ENCODE data around the gene NSMF. TPM values are rescaled to one million over a fixed set of nuclear protein-coding genes. Genes with fewer than 3 reads are reported as not detected.

Gene NSMF
- total RNA-seq, 1 donor from 2014 or later, result 57.6 TPM

DNA sequence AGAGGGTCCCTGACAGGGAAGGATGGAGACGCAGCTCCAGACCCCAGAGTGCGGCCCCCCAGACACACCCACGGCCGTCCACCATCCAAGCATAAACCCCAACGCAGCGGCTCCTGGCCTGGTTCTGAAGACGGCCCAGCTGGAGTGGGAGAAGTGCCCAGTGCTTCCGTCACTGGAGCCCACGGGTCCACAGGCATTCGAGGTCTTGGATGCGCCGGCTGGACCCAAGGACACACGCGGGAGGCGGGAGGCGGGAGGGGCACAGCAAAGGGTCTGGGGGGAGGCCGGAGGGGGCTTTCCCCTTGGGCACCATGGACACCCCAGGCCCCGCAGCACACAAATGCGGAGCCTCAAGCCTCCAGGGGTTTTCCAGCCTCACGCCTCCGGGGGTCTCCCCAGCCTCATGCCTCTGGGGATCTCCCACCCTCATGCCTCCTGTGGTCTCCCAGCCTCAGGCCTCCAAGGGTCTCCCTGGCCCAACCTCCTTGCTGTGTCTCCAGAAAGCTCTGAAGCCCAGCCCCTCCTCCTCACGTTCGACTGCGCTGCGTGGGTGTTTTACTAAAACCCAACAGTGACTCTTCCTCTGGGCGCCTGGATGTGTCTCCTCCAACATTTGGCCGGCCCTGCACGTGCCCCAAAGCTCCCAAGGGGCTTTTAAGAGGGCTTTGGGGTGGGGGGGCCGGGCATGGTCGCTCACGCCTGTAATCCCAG is 51.4 kb downstream of the NSMF start:
- intact Hi-C loops (cut with micrococcal nuclease), result loop anchor here (2.0 kb wide), 1 partner anchor 113 kb away; no protein-coding TSS in a partner anchor
- no peaks in the 10 kb centered on the region for H3K36me3 Mint-ChIP-seq (ENCODE audit: low read depth)

DNA sequence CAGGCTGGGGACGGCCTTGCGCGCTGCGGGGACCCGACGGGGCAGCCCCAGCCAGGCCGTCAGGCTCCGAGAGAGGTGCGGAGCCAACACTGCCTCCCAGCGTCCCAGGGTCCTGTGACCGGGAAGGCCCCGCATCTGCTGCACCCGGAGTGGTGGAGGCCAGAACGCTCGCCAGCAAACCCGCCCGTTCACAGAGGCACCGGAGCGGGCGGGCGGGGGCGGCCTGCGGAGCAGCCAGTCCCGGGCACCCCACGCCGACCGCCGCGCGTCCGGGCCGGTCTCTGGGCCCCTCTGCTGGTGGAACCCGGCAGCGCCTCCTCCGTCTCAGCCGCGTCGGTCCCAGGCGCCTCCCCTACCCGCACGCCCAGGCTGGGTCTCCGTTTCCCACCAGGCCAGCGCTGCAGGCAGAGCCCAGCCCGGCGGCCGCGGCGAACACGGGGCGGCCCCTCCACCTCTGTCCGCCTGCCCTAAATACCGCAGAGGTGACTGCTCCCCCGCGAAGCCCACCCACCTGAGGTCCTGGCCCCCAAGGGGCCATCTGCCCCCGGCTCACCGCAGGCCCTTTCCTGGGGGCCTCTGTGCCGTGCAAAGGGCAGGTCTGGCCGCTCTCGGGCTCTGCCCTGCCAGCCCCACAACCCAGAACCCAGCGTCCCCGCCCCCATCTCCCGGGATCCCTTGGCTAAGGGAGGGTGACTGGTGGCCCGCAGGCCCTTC is 52.1 kb downstream of the NSMF start:
- H3K27ac Mint-ChIP-seq, result no peak overlapping the region
- peaks cover 10% of the 10 kb centered on the region for H3K4me1 Mint-ChIP-seq (ENCODE audit: low read depth)
- peaks cover 2% of the 10 kb centered on the region for H3K27me3 Mint-ChIP-seq (ENCODE audit: low read depth)
- no peak overlapping the region for H3K4me3 Mint-ChIP-seq (ENCODE audit: low read depth)
- DNase-seq (ENCODE audit: low spot score), result peak; percentile 60
- H3K36me3 Mint-ChIP-seq (ENCODE audit: low read depth), result peaks cover 2% of the 10 kb centered on the region
- H3K9me3 Mint-ChIP-seq, result no peaks in the 10 kb centered on the region
- intact Hi-C loops (cut with micrococcal nuclease), result loop anchor here (2.0 kb wide), 1 partner anchor 112 kb away; no protein-coding TSS in a partner anchor

More for the DNA sequence above, 51.4 kb downstream of the NSMF start:
- peaks cover 2% of the 10 kb centered on the region for H3K27me3 Mint-ChIP-seq (ENCODE audit: low read depth)
- H3K4me3 Mint-ChIP-seq (ENCODE audit: low read depth), result no peak overlapping the region
- peaks cover 10% of the 10 kb centered on the region for H3K4me1 Mint-ChIP-seq (ENCODE audit: low read depth)
- DNase-seq (ENCODE audit: low spot score), result no peak
- H3K27ac Mint-ChIP-seq, result no peak overlapping the region
- no peaks in the 10 kb centered on the region for H3K9me3 Mint-ChIP-seq

DNA sequence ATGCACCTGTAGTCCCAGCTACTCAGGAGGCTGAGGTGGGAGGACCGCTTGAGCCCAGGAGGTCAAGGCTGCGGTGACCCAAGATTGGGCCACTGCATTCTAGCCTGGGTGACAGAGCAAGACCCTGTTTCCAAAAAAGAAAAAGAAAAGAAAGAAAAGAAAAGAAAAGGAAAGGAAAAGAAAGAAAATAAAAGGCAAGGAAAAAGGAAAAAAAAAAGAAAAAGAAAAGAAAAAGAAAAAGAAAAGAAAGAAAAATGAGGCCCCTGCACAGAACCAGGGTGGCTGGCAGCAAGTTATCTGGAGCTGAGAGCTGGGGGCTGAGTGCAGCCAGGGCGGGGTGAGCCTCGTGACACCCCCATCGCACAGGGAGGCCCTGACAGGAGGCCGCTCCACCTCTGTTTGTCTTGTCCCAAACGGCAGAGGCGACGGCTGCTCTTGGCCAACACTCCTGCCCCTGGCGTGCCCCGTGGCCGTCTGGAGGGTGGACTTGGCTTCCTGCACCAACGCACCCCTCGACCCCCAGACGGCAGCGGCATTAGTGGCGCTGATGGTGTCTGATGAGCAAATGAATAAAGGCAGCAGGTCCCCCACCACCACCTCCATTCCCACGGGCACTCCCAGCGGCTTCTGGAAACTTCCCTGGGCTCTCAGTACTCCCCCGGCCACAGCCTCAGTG is 52.9 kb downstream of the NSMF start:
- peak overlapping the region; percentile 8 for H3K4me3 Mint-ChIP-seq (ENCODE audit: low read depth)
- peaks cover 9% of the 10 kb centered on the region for H3K4me1 Mint-ChIP-seq (ENCODE audit: low read depth)

DNA sequence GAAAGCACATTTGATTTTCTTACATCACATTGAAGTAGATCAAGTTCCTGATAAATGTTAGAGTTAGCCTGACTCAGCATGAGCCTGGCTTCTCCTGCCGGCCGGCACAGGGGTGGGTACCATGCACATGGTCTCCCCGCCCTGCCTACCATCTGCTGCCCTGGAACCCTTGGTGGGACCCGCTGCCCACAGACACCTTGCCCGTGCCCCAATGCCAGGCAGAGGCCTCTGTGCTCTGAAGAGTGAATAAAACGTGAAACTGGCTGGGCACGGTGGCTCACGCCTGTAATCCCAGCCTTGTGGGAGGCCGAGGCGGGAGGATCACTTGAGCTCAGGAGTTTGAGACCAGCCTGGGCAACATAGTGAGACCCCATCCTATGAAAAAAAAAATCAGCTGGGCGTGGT is 53.5 kb downstream of the NSMF start:
- no peaks in the 10 kb centered on the region for H3K9me3 Mint-ChIP-seq
- H3K4me3 Mint-ChIP-seq (ENCODE audit: low read depth), result no peak overlapping the region
- no peak for DNase-seq (ENCODE audit: low spot score)
- no peak overlapping the region for H3K27ac Mint-ChIP-seq
- H3K36me3 Mint-ChIP-seq (ENCODE audit: low read depth), result peaks cover 2% of the 10 kb centered on the region
- peaks cover 2% of the 10 kb centered on the region for H3K27me3 Mint-ChIP-seq (ENCODE audit: low read depth)
- peaks cover 9% of the 10 kb centered on the region for H3K4me1 Mint-ChIP-seq (ENCODE audit: low read depth)
- intact Hi-C loops (cut with micrococcal nuclease), result loop anchor here (2.0 kb wide), 1 partner anchor 111 kb away; no protein-coding TSS in a partner anchor

More for the DNA sequence above, 52.9 kb downstream of the NSMF start:
- no peak for DNase-seq (ENCODE audit: low spot score)
- peaks cover 2% of the 10 kb centered on the region for H3K27me3 Mint-ChIP-seq (ENCODE audit: low read depth)
- peaks cover 2% of the 10 kb centered on the region for H3K36me3 Mint-ChIP-seq (ENCODE audit: low read depth)
- intact Hi-C loops (cut with micrococcal nuclease), result loop anchor here (2.0 kb wide), 1 partner anchor 111 kb away; no protein-coding TSS in a partner anchor
- H3K27ac Mint-ChIP-seq, result no peak overlapping the region
- H3K9me3 Mint-ChIP-seq, result no peaks in the 10 kb centered on the region

GRCh38 chr9:137404961-137405567 is 54.1 kb downstream of the NSMF start:
- H3K27ac Mint-ChIP-seq, result no peak overlapping the region
- H3K4me3 Mint-ChIP-seq (ENCODE audit: low read depth), result no peak overlapping the region
- intact Hi-C loops (cut with micrococcal nuclease), result no loop called here
- no peaks in the 10 kb centered on the region for H3K9me3 Mint-ChIP-seq
- peaks cover 7% of the 10 kb centered on the region for H3K4me1 Mint-ChIP-seq (ENCODE audit: low read depth)
- peaks cover 2% of the 10 kb centered on the region for H3K27me3 Mint-ChIP-seq (ENCODE audit: low read depth)
- no peak for DNase-seq (ENCODE audit: low spot score)
- H3K36me3 Mint-ChIP-seq (ENCODE audit: low read depth), result peaks cover 2% of the 10 kb centered on the region

- H3K36me3 Mint-ChIP-seq (ENCODE audit: low read depth), result peaks cover 2% of the 10 kb centered on the region
- H3K9me3 Mint-ChIP-seq, result no peaks in the 10 kb centered on the region
Measured at GRCh38 chr9:137403269-137403668, 55.9 kb downstream of the NSMF start.

GRCh38 chr9:137402746-137403145 is 56.4 kb downstream of the NSMF start:
- H3K9me3 Mint-ChIP-seq, result no peaks in the 10 kb centered on the region
- no peak overlapping the region for H3K27ac Mint-ChIP-seq
- H3K4me3 Mint-ChIP-seq (ENCODE audit: low read depth), result no peak overlapping the region
- intact Hi-C loops (cut with micrococcal nuclease), result no loop called here
- peaks cover 2% of the 10 kb centered on the region for H3K27me3 Mint-ChIP-seq (ENCODE audit: low read depth)
- H3K4me1 Mint-ChIP-seq (ENCODE audit: low read depth), result peaks cover 7% of the 10 kb centered on the region
- peaks cover 2% of the 10 kb centered on the region for H3K36me3 Mint-ChIP-seq (ENCODE audit: low read depth)
- no peak for DNase-seq (ENCODE audit: low spot score)

More at GRCh38 chr9:137403269-137403668, 55.9 kb downstream of the NSMF start:
- Mint-ChIP-seq H3K4me3 (ENCODE audit: low read depth) (no peak overlapping the region), H3K4me1 (ENCODE audit: low read depth) (peaks cover 7% of the 10 kb centered on the region), H3K27me3 (ENCODE audit: low read depth) (peaks cover 2% of the 10 kb centered on the region), H3K27ac (no peak overlapping the region)
- DNase-seq (ENCODE audit: low spot score), result no peak
- intact Hi-C loops (cut with micrococcal nuclease), result no loop called here

GRCh38 chr9:137398561-137399468 is 60.3 kb downstream of the NSMF start:
- Mint-ChIP-seq H3K4me3 (ENCODE audit: low read depth) (no peak overlapping the region), H3K27me3 (ENCODE audit: low read depth) (no peaks in the 10 kb centered on the region), H3K27ac (no peak overlapping the region), H3K4me1 (ENCODE audit: low read depth) (no peaks in the 10 kb centered on the region), H3K36me3 (ENCODE audit: low read depth) (peaks cover 2% of the 10 kb centered on the region), H3K9me3 (no peaks in the 10 kb centered on the region)
- no peak for DNase-seq (ENCODE audit: low spot score)
- intact Hi-C loops (cut with micrococcal nuclease), result no loop called here

DNA sequence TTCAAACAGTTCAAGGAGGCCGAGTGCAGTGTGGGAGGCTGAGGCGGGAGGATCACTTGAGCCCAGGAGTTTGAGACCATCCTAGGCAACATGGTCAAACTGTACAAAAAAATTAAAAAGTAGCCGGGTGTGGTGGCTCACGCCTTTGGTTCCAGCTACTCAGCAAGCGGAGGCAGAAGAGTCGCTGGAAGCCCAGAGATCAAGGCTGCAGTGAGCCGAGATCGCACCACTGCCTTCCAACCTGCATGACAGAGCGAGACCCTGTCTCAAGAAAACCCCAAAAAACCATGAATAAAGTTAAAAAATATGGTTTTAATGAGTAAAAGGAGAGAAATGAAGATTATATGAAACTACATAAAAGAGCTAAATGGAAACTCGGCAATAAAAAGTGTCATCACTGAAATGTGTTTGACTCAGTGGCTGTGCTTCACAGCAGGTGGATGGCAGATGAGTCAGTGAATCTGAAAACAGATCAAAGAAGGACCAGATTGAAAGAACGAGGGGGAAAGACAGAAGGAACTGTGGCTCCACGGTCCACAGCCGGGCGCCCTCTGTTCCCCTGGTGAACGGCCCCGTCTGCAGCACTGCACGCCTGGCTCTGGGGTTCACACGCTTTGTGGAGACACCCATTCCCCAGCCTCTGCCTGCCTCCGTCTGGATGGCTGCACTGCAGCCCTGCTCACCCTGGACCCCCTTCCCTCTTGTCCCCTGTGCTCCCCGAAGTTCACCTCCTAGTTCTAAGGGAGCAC is 61.3 kb downstream of the NSMF start:
- Mint-ChIP-seq H3K36me3 (ENCODE audit: low read depth) (peaks cover 2% of the 10 kb centered on the region), H3K4me1 (ENCODE audit: low read depth) (no peaks in the 10 kb centered on the region), H3K4me3 (ENCODE audit: low read depth) (no peak overlapping the region), H3K9me3 (no peaks in the 10 kb centered on the region), H3K27me3 (ENCODE audit: low read depth) (no peaks in the 10 kb centered on the region), H3K27ac (no peak overlapping the region)
- intact Hi-C loops (cut with micrococcal nuclease), result no loop called here
- DNase-seq (ENCODE audit: low spot score), result no peak
